SK-N-SH treated with all-trans-retinoic acid at 6 μM for 48 hours (cell line): ENCODE data around the gene ELMO1.
A peak's percentile ranks its signal among the peaks of the same experiment; 100 is the strongest.

Experiments
- ATAC-seq: fragments of 200-7000 bp; cut with Tn5 transposase; 3 replicates; pipeline ENCODE4 v1.9.1; 2020; ENCODE audit warnings: mild to moderate bottlenecking, moderate library complexity
- ARNTL ChIP-seq: fragments of 450-650 bp; formaldehyde crosslinking; IDR thresholded peaks from 2 replicates; pipeline ENCODE4 v1.5.0; 2020; ENCODE audit warnings: low read depth, mild to moderate bottlenecking, moderate library complexity, borderline replicate concordance
- CREB5 ChIP-seq: fragments of 250-450 bp; sonication (Bioruptor Pico); IDR thresholded peaks from 2 replicates; pipeline ENCODE4 v1.5.1; 2020; ENCODE audit warnings: low read depth, mild to moderate bottlenecking, moderate library complexity
- ESRRG ChIP-seq: fragments of 250-450 bp; sonication (Bioruptor Pico); IDR thresholded peaks from 2 replicates; pipeline ENCODE4 v1.6.1; 2021; ENCODE audit warnings: mild to moderate bottlenecking
- GLIS3 ChIP-seq: fragments of 250-450 bp; sonication (Bioruptor Pico); IDR thresholded peaks from 2 replicates; pipeline ENCODE4 v1.5.0; 2020; ENCODE audit warnings: mild to moderate bottlenecking, moderate library complexity
- ISL1 ChIP-seq: fragments of 250-450 bp; sonication (Bioruptor Pico); IDR thresholded peaks from 2 replicates; pipeline ENCODE4 v2.1.2; 2022; ENCODE audit warnings: mild to moderate bottlenecking, moderate library complexity
- OSR1 ChIP-seq: fragments of 250-450 bp; sonication (Bioruptor Pico); IDR thresholded peaks from 2 replicates; pipeline ENCODE4 v1.8.0; 2022; ENCODE audit warnings: moderate library complexity, mild to moderate bottlenecking, inconsistent platforms
- PATZ1 ChIP-seq: fragments of 250-450 bp; sonication (Bioruptor Pico); IDR thresholded peaks from 2 replicates; pipeline ENCODE4 v1.8.0; 2020; ENCODE audit warnings: mild to moderate bottlenecking, moderate library complexity, borderline replicate concordance
- POU6F1 ChIP-seq: fragments of 250-450 bp; sonication (Bioruptor Pico); IDR thresholded peaks from 2 replicates; pipeline ENCODE4 v1.8.0; 2021; ENCODE audit warnings: low read depth, mild to moderate bottlenecking, moderate library complexity, borderline replicate concordance
- PPARA ChIP-seq: fragments of 250-450 bp; sonication (Bioruptor Pico); IDR thresholded peaks from 2 replicates; pipeline ENCODE4 v1.5.0; 2020; ENCODE audit warnings: mild to moderate bottlenecking, borderline replicate concordance
- SNAI2 ChIP-seq: fragments of 250-450 bp; sonication (Bioruptor Pico); IDR thresholded peaks from 2 replicates; pipeline ENCODE4 v1.5.0; 2020; ENCODE audit warnings: mild to moderate bottlenecking, moderate library complexity
- TCF4 ChIP-seq: fragments of 250-450 bp; sonication (Bioruptor Pico); IDR thresholded peaks from 2 replicates; pipeline ENCODE4 v1.8.0; 2021; ENCODE audit warnings: mild to moderate bottlenecking, moderate library complexity, borderline replicate concordance
- TOX ChIP-seq: fragments of 250-450 bp; sonication (Bioruptor Pico); IDR thresholded peaks from 2 replicates; pipeline ENCODE4 v1.8.0; 2021; ENCODE audit warnings: mild to moderate bottlenecking, moderate library complexity, borderline replicate concordance
- TSHZ2 ChIP-seq: fragments of 250-450 bp; sonication (Bioruptor Pico); IDR thresholded peaks from 2 replicates; pipeline ENCODE4 v1.5.0; 2020; ENCODE audit warnings: mild to moderate bottlenecking, moderate library complexity
- ZC3H10 ChIP-seq: fragments of 250-450 bp; sonication (Bioruptor Pico); IDR thresholded peaks from 2 replicates; pipeline ENCODE4 v1.5.1; 2021; ENCODE audit warnings: mild to moderate bottlenecking, moderate library complexity
- ZFP3 ChIP-seq: fragments of 250-450 bp; sonication (Bioruptor Pico); IDR thresholded peaks from 2 replicates; pipeline ENCODE4 v1.5.0; 2020; ENCODE audit warnings: mild to moderate bottlenecking, moderate library complexity
- ZFP30 ChIP-seq: fragments of 450-650 bp; formaldehyde crosslinking; IDR thresholded peaks from 2 replicates; pipeline ENCODE4 v1.5.0; 2022; ENCODE audit warnings: mild to moderate bottlenecking, moderate library complexity
- ZNF565 ChIP-seq: fragments of 450-650 bp; formaldehyde crosslinking; conservative IDR thresholded peaks from 2 replicates; pipeline ENCODE4 v1.5.0; 2020; ENCODE audit warnings: low read depth, mild to moderate bottlenecking, moderate library complexity
- ZNF70 ChIP-seq: fragments of 450-650 bp; formaldehyde crosslinking; IDR thresholded peaks from 2 replicates; pipeline ENCODE4 v1.5.0; 2020; ENCODE audit warnings: mild to moderate bottlenecking, moderate library complexity
- ZNF8 ChIP-seq: fragments of 450-650 bp; formaldehyde crosslinking; IDR thresholded peaks from 2 replicates; pipeline ENCODE4 v1.5.0; 2020; ENCODE audit warnings: mild to moderate bottlenecking, moderate library complexity

Gene ELMO1

GRCh38 chr7:37448636-37449361 is at the start of gene ELMO1:
Gene ELMO1, minus strand, starts transcription at chr7:37448864. Its CDS starts 106,174 bp downstream, at chr7:37342690.
- TF ChIP-seq ZNF70 (CRISPR knock-in tag) = no peak
- peak; percentile 54; the same call in 1 of the 2 replicates for TF ChIP-seq SNAI2 (CRISPR knock-in tag)
- TF ChIP-seq TSHZ2 = 0 out of 2 replicates have a peak, but pooled peaks have one; percentile 48
- TF ChIP-seq TCF4 = 0 out of 2 replicates have a peak, but pooled peaks have one; percentile 28
- TF ChIP-seq CREB5 (CRISPR knock-in tag) = no peak
- peak; percentile 86 for ATAC-seq

GRCh38 chr7:37497576-37497975 is 48.9 kb upstream of the ELMO1 start:
- TF ChIP-seq ZNF8 (CRISPR knock-in tag) (no peak), ZFP3 (CRISPR knock-in tag) (no peak), ZNF70 (CRISPR knock-in tag) (no peak), CREB5 (CRISPR knock-in tag) (no peak)
- no peak for ATAC-seq

- TF ChIP-seq OSR1 (CRISPR knock-in tag) (no peak), PPARA (CRISPR knock-in tag) (no peak), ZNF8 (CRISPR knock-in tag) (no peak), ZFP30 (no peak), ZC3H10 (CRISPR knock-in tag) (no peak), ISL1 (no peak)
- TF ChIP-seq, all 23 proteins: peak for 0
- no peak for ATAC-seq
Observed at GRCh38 chr7:37495574-37496184, 47.0 kb upstream of the ELMO1 start.

GRCh38 chr7:37494926-37495325 is 46.3 kb upstream of the ELMO1 start:
- no peak for ATAC-seq
- no peak for TF ChIP-seq ESRRG
- TF ChIP-seq TSHZ2 = no peak
- TF ChIP-seq GLIS3 (CRISPR knock-in tag) = no peak
- TF ChIP-seq ARNTL (CRISPR knock-in tag) = no peak
- TF ChIP-seq ZNF565 = no peak
- no peak for TF ChIP-seq CREB5 (CRISPR knock-in tag)
- no peak for TF ChIP-seq OSR1 (CRISPR knock-in tag)
- TF ChIP-seq ZFP3 (CRISPR knock-in tag) = no peak
- no peak for TF ChIP-seq SNAI2 (CRISPR knock-in tag)
- no peak for TF ChIP-seq ZNF8 (CRISPR knock-in tag)
- TF ChIP-seq POU6F1 (CRISPR knock-in tag) = no peak
- no peak for TF ChIP-seq TOX
- TF ChIP-seq PATZ1 (CRISPR knock-in tag) = no peak
- no peak for TF ChIP-seq PPARA (CRISPR knock-in tag)
